H1 (cell line): ENCODE measurements around the gene FGFBP3. TPM values are rescaled to one million over a fixed set of nuclear protein-coding genes. Genes with fewer than 3 reads are reported as not detected.

Experiments used
- EZH2 ChIP-seq: fragments of 200-600 bp; sonication (generic); IDR thresholded peaks from 2 replicates; pipeline ENCODE4 v1.7.1; 2012; ENCODE audit warnings: low read depth, mild to moderate bottlenecking, moderate library complexity, low read length, inconsistent platforms; ENCODE audit not compliant: severe bottlenecking
- HDAC2 ChIP-seq, 2 experiments: fragments of 300-600 bp in 1 of 2; sonication (generic) in 1 of 2; IDR thresholded peaks; 2 replicates each; pipeline ENCODE4 v1.6.1; 2011 to 2012; ENCODE audit warnings: low read depth in 2 of 2, low read length in 2 of 2, mild to moderate bottlenecking in 2 of 2, moderate library complexity in 2 of 2, borderline replicate concordance in 1 of 2, inconsistent platforms in 1 of 2
- KDM4A ChIP-seq: IDR thresholded peaks from one replicate; pipeline ENCODE4 v1.7.1; 2012; ENCODE audit warnings: low read depth, mild to moderate bottlenecking, moderate library complexity, low read length, inconsistent platforms; ENCODE audit not compliant: severe bottlenecking
- MAFK ChIP-seq: IDR thresholded peaks from 2 replicates; pipeline ENCODE4 v1.6.1; 2012; ENCODE audit warnings: low read depth, mild to moderate bottlenecking, improper control_type of control experiment, low read length
- PHF8 ChIP-seq: fragments of 200-600 bp; sonication (generic); conservative IDR thresholded peaks from 2 replicates; pipeline ENCODE4 v1.7.1; 2012; ENCODE audit warnings: low read depth, mild to moderate bottlenecking, inconsistent platforms, low read length, moderate library complexity
- SAP30 ChIP-seq: fragments of 300-600 bp; sonication (generic); IDR thresholded peaks from 2 replicates; pipeline ENCODE4 v1.7.1; 2012; ENCODE audit warnings: low read length, moderate library complexity, mild to moderate bottlenecking, inconsistent platforms; ENCODE audit not compliant: insufficient read depth, insufficient replicate concordance
- TAF7 ChIP-seq: optimal IDR thresholded peaks from 2 replicates; pipeline ENCODE3; 2011; ENCODE audit warnings: low read depth, mild to moderate bottlenecking, inconsistent platforms, low read length, moderate library complexity, borderline replicate concordance
- polyA plus RNA-seq, 7 experiments: library from polyadenylated mRNA; depleted of rRNA in 3 of 7; stranded (reverse) in 5 of 7; unstranded in 2 of 7; fragments of >200 nt in 5 of 7; fragments of 200-250 nt in 2 of 7; gene quantifications; 1 replicate in 5 of 7; 2 replicates in 1 of 7; 4 replicates in 1 of 7; pipeline versions ENCODE4 v1.2.1 to v1.2.3, GENCODE V29; 2011 to 2013; ENCODE audit warnings: missing spikeins in 2 of 7, mixed read lengths in 2 of 7
- total RNA-seq: library from RNA; stranded (reverse); fragmentation: NEBNext Ultra II Directional; extraction: Animal tissue kit (Norgen Biotek cat#: 25700); gene quantifications from 2 replicates; pipeline ENCODE4 v1.2.1, GENCODE V29; 2021
- TF ChIP-seq, protein P1 (sequence below): fragments of 300-600 bp; sonication (generic); IDR thresholded peaks from 2 replicates; pipeline ENCODE4 v1.7.1; 2012; ENCODE audit warnings: low read length, moderate library complexity, mild to moderate bottlenecking, inconsistent platforms; ENCODE audit not compliant: insufficient replicate concordance

Gene FGFBP3
- total and polyA plus RNA-seq, 2 of the 8 experiments (the other 6 are each of a cell fraction or from before 2014, with no cell fraction given), result 54.6 to 115 TPM

DNA sequence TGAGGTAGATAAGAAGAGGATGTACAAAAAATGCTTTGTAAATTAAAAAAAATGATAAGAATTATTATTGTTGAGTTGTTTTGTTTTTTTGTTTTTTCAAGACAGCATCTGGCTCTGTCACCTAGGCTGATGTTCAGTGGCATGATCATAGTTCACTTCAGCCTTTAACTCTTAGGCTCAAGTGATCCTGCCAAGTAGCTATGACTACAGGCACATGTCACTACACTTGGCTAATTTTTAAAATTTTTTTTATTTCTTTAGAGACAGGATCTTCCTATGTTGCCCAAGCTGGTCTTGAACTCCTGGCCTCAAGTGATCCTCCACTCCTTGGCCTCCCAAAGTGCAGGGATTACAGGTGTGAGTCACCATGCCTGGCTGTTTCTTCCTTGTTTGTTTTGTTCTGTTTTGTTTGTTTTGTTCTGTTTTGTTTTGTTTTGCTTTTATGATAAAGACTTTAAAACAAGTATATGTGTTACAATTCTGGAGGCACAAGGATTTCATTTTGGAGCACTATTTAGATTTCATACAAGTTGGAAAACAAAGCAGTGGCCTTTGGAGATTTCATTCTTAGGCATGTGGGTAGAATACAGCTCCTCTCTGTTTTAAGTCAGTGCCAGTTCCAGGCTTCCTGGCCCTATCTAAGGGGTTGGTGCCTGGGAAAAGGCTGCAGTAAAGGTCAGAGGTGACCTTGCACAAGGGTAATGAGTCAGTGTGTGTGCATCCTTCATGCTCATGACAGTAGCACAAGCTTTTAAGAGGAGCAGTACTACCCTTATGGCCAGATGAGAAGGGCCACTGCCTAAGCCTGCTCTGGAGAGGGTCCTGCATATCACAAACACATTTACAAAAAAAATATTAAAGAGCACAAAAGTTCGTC lies 17.9 kb downstream of the FGFBP3 start (continued):
- TF ChIP-seq, protein P1, sequence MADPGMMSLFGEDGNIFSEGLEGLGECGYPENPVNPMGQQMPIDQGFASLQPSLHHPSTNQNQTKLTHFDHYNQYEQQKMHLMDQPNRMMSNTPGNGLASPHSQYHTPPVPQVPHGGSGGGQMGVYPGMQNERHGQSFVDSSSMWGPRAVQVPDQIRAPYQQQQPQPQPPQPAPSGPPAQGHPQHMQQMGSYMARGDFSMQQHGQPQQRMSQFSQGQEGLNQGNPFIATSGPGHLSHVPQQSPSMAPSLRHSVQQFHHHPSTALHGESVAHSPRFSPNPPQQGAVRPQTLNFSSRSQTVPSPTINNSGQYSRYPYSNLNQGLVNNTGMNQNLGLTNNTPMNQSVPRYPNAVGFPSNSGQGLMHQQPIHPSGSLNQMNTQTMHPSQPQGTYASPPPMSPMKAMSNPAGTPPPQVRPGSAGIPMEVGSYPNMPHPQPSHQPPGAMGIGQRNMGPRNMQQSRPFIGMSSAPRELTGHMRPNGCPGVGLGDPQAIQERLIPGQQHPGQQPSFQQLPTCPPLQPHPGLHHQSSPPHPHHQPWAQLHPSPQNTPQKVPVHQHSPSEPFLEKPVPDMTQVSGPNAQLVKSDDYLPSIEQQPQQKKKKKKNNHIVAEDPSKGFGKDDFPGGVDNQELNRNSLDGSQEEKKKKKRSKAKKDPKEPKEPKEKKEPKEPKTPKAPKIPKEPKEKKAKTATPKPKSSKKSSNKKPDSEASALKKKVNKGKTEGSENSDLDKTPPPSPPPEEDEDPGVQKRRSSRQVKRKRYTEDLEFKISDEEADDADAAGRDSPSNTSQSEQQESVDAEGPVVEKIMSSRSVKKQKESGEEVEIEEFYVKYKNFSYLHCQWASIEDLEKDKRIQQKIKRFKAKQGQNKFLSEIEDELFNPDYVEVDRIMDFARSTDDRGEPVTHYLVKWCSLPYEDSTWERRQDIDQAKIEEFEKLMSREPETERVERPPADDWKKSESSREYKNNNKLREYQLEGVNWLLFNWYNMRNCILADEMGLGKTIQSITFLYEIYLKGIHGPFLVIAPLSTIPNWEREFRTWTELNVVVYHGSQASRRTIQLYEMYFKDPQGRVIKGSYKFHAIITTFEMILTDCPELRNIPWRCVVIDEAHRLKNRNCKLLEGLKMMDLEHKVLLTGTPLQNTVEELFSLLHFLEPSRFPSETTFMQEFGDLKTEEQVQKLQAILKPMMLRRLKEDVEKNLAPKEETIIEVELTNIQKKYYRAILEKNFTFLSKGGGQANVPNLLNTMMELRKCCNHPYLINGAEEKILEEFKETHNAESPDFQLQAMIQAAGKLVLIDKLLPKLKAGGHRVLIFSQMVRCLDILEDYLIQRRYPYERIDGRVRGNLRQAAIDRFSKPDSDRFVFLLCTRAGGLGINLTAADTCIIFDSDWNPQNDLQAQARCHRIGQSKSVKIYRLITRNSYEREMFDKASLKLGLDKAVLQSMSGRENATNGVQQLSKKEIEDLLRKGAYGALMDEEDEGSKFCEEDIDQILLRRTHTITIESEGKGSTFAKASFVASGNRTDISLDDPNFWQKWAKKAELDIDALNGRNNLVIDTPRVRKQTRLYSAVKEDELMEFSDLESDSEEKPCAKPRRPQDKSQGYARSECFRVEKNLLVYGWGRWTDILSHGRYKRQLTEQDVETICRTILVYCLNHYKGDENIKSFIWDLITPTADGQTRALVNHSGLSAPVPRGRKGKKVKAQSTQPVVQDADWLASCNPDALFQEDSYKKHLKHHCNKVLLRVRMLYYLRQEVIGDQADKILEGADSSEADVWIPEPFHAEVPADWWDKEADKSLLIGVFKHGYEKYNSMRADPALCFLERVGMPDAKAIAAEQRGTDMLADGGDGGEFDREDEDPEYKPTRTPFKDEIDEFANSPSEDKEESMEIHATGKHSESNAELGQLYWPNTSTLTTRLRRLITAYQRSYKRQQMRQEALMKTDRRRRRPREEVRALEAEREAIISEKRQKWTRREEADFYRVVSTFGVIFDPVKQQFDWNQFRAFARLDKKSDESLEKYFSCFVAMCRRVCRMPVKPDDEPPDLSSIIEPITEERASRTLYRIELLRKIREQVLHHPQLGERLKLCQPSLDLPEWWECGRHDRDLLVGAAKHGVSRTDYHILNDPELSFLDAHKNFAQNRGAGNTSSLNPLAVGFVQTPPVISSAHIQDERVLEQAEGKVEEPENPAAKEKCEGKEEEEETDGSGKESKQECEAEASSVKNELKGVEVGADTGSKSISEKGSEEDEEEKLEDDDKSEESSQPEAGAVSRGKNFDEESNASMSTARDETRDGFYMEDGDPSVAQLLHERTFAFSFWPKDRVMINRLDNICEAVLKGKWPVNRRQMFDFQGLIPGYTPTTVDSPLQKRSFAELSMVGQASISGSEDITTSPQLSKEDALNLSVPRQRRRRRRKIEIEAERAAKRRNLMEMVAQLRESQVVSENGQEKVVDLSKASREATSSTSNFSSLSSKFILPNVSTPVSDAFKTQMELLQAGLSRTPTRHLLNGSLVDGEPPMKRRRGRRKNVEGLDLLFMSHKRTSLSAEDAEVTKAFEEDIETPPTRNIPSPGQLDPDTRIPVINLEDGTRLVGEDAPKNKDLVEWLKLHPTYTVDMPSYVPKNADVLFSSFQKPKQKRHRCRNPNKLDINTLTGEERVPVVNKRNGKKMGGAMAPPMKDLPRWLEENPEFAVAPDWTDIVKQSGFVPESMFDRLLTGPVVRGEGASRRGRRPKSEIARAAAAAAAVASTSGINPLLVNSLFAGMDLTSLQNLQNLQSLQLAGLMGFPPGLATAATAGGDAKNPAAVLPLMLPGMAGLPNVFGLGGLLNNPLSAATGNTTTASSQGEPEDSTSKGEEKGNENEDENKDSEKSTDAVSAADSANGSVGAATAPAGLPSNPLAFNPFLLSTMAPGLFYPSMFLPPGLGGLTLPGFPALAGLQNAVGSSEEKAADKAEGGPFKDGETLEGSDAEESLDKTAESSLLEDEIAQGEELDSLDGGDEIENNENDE, result no peak
- TF ChIP-seq KDM4A, result no peak
- TF ChIP-seq HDAC2 (IDR thresholded peaks at IDR 0.05; ENCODE audit: borderline replicate concordance in 1 of 2, low read depth in 2 of 2, low read length in 2 of 2), result no peak
- no peak for TF ChIP-seq EZH2
- no peak for TF ChIP-seq MAFK
- TF ChIP-seq TAF7, result no peak
- no peak for TF ChIP-seq PHF8
- no peak for TF ChIP-seq SAP30
